GM12864 (cell line): ENCODE data around the gene FIP1L1.

Experiments
- DNase-seq: peaks from one replicate; pipeline ENCODE4 v3.0.0-alpha.2; 2011; ENCODE audit warnings: low read depth
- H3K4me3 ChIP-seq: 2 replicates; pipeline ENCODE4 v1.5.1; 2011; ENCODE audit warnings: mild to moderate bottlenecking, low read depth, low read length, control low read depth
- CTCF ChIP-seq: IDR thresholded peaks from 2 replicates; pipeline ENCODE4 v1.5.1; 2011; ENCODE audit warnings: low read depth, mild to moderate bottlenecking, moderate library complexity, low read length, control low read depth, inconsistent platforms; ENCODE audit errors: missing control alignments

The FIP1L1 gene

GRCh38 chr4:53419208-53419607 lies 41.8 kb downstream of the FIP1L1 start:
- no peak overlapping the region for H3K4me3 ChIP-seq
- no peak for DNase-seq
- no peak for TF ChIP-seq CTCF

- no peak for TF ChIP-seq CTCF
- no peak overlapping the region for H3K4me3 ChIP-seq
- DNase-seq, result no peak
These were observed 44.4 kb downstream of the FIP1L1 start for GRCh38 chr4:53421791-53422190.

GRCh38 chr4:53422367-53422766 lies 44.9 kb downstream of the FIP1L1 start:
- TF ChIP-seq CTCF, result no peak
- DNase-seq, result no peak
- H3K4me3 ChIP-seq, result no peak overlapping the region

- DNase-seq, result no peak
- H3K4me3 ChIP-seq, result no peak overlapping the region
- no peak for TF ChIP-seq CTCF
These were observed 46.8 kb downstream of the FIP1L1 start for GRCh38 chr4:53424280-53424679.

- no peak for DNase-seq
- TF ChIP-seq CTCF, result no peak
- H3K4me3 ChIP-seq, result no peak overlapping the region
These were observed 49.9 kb downstream of the FIP1L1 start for GRCh38 chr4:53427366-53427765.

GRCh38 chr4:53431052-53431451 lies 53.6 kb downstream of the FIP1L1 start:
- no peak for TF ChIP-seq CTCF

GRCh38 chr4:53432528-53433424 lies 55.3 kb downstream of the FIP1L1 start:
- no peak overlapping the region for H3K4me3 ChIP-seq
- peak; percentile 16 for DNase-seq
- no peak for TF ChIP-seq CTCF

More at GRCh38 chr4:53431052-53431451, 53.6 kb downstream of the FIP1L1 start:
- no peak for DNase-seq
- H3K4me3 ChIP-seq, result no peak overlapping the region
